Measurements from ENCODE around the gene CCDC177. TPM values are rescaled to one million over a fixed set of nuclear protein-coding genes. Genes with fewer than 3 reads are reported as not detected.
A peak's percentile ranks its signal among the peaks of the same experiment; 100 is the strongest.

The CCDC177 gene
- total RNA-seq, 1 experiment from 2014 or later: 2.1 TPM

GRCh38 chr14:69610020-69610873 is 35.6 kb upstream of the CCDC177 start:
- POLR2A ChIA-PET: no interaction called here
- H3K9me3 Mint-ChIP-seq: no peaks in the 10 kb centered on the region
- H3K27ac Mint-ChIP-seq: peak overlapping the region; percentile 34
- ATAC-seq (no peak), DNase-seq (ENCODE audit: low spot score) (no peak)
- CTCF ChIA-PET: interaction anchor here (0.9 to 1.5 kb wide), 3 partner anchors 26 to 117 kb away, joined by 4 read pairs; no protein-coding TSS in a partner anchor
- TF ChIP-seq SMAD3 (CRISPR knock-in tag; IDR thresholded peaks at IDR 0.05; ENCODE audit: borderline replicate concordance) (no peak), FOXJ3 (CRISPR knock-in tag; IDR thresholded peaks at IDR 0.05; ENCODE audit: borderline replicate concordance) (no peak), ZNF512 (CRISPR knock-in tag; IDR thresholded peaks at IDR 0.05; ENCODE audit: borderline replicate concordance) (no peak), ZNF416 (CRISPR knock-in tag; IDR thresholded peaks at IDR 0.05) (no peak), ZNF263 (CRISPR knock-in tag; IDR thresholded peaks at IDR 0.05; ENCODE audit: low read depth) (no peak), RELA (CRISPR knock-in tag; IDR thresholded peaks at IDR 0.05; ENCODE audit: borderline replicate concordance) (no peak), CBFB (CRISPR knock-in tag; IDR thresholded peaks at IDR 0.05; ENCODE audit: low read depth) (no peak), HMGXB4 (CRISPR knock-in tag; IDR thresholded peaks at IDR 0.05) (no peak), MAX (CRISPR knock-in tag; IDR thresholded peaks at IDR 0.05) (no peak), ZMAT4 (CRISPR knock-in tag; IDR thresholded peaks at IDR 0.05) (no peak), RORB (CRISPR knock-in tag; IDR thresholded peaks at IDR 0.05) (no peak), TCF7 (CRISPR knock-in tag; IDR thresholded peaks at IDR 0.05; ENCODE audit: low read depth) (no peak), TEAD4 (CRISPR knock-in tag; IDR thresholded peaks at IDR 0.05) (no peak), FOXP1 (CRISPR knock-in tag; IDR thresholded peaks at IDR 0.05; ENCODE audit: borderline replicate concordance) (no peak), ZNF317 (CRISPR knock-in tag; IDR thresholded peaks at IDR 0.05; ENCODE audit: borderline replicate concordance, low read depth) (no peak), CDX4 (CRISPR knock-in tag; IDR thresholded peaks at IDR 0.05; ENCODE audit: borderline replicate concordance) (no peak), ZBTB21 (CRISPR knock-in tag; IDR thresholded peaks at IDR 0.05; ENCODE audit: borderline replicate concordance) (no peak), JUN (CRISPR knock-in tag; IDR thresholded peaks at IDR 0.05) (no peak)
- H3K4me3 Mint-ChIP-seq: peak overlapping the region; percentile 83
- peaks cover 36% of the 10 kb centered on the region for H3K4me1 Mint-ChIP-seq
- peaks cover 10% of the 10 kb centered on the region for H3K27me3 Mint-ChIP-seq (ENCODE audit: low read depth)
- H3K36me3 Mint-ChIP-seq: no peaks in the 10 kb centered on the region
